B cell (primary cell): ENCODE results near the gene MYO16.

Experiments
- CTCF ChIP-seq: fragments of 200-600 bp; IDR thresholded peaks from one replicate; pipeline ENCODE4 v1.8.0; 2022; ENCODE audit warnings: antibody characterized with exemption, mild to moderate bottlenecking
- EZH2 ChIP-seq: IDR thresholded peaks from 2 replicates; pipeline ENCODE4 v1.6.1; 2012; ENCODE audit warnings: borderline replicate concordance, low read depth, mild to moderate bottlenecking, moderate library complexity, low read length; ENCODE audit not compliant: insufficient read depth, poor library complexity, severe bottlenecking

- TF ChIP-seq CTCF (no peak), EZH2 (no peak)
Observed at GRCh38 chr13:109024611-109025010, 395.2 kb downstream of the MYO16 start.
